Right lobe of liver (tissue), 4 donors: ENCODE results near the gene IL12A.

Experiments used
- POLR2A ChIP-seq: fragments of 450-650 bp; IDR thresholded peaks from one replicate; pipeline ENCODE4 v1.6.1; 2017; ENCODE audit warnings: antibody characterized with exemption, mild to moderate bottlenecking
- TF ChIP-seq, protein P1 (sequence below), 4 donors: fragments of 200-600 bp in 3 of 4; fragments of 450-650 bp in 1 of 4; IDR thresholded peaks; one replicate each; pipeline versions ENCODE4 v1.5.1 to v1.8.0; 2016 to 2022; ENCODE audit warnings: antibody characterized with exemption in 4 of 4, mild to moderate bottlenecking in 2 of 4
- donor health status: DM: no; HTN: no; CAD: no.
- donor health status: DM: no; HTN: no; CAD: no.
- donor health status: DM: no; HTN: yes; CAD: no.

DNA sequence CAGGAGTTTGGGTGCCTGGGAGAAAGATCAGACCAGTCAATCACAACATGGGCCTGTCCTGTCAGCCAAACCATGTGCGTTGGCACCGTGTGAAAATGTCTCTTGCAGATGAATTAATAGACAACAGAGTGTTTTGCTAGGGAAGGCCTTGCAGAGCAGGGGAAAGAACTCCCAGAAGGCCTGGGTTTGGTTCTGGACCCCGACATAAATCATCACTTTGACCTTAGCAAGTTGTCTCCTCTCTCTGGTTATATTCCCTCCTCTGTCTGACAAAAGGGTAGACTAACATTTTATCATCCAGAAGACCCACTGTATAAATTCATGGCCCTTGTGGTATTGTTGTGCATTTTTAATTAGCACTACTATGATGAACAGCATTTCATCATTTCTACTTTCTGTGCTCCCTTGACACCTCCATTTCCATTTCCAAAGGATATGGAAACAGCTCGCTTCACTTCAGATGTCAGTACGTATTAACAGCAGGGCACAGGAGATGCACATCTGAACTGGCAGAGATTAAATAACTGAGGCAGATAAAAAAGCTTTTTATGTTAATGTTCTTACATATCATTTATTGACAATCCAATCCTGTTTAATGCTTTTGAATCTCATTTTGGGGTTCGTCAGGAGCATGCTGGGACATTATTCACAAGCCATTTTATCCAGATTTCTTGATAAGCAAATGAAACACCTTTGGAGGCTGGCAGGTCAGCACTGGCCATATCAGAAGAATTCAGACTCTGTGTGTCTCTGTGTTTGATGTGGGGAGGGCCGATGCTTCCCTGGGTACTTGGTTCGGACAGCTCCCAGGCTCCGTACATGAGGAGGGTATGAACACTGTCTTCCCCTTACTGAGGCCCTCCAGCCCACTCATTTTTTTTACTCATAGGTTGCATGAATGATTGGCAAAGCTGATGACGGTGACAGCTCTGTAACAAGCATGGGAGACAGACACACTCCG, 28.2 kb upstream of the IL12A start:
- no peak for TF ChIP-seq POLR2A
- TF ChIP-seq, protein P1, sequence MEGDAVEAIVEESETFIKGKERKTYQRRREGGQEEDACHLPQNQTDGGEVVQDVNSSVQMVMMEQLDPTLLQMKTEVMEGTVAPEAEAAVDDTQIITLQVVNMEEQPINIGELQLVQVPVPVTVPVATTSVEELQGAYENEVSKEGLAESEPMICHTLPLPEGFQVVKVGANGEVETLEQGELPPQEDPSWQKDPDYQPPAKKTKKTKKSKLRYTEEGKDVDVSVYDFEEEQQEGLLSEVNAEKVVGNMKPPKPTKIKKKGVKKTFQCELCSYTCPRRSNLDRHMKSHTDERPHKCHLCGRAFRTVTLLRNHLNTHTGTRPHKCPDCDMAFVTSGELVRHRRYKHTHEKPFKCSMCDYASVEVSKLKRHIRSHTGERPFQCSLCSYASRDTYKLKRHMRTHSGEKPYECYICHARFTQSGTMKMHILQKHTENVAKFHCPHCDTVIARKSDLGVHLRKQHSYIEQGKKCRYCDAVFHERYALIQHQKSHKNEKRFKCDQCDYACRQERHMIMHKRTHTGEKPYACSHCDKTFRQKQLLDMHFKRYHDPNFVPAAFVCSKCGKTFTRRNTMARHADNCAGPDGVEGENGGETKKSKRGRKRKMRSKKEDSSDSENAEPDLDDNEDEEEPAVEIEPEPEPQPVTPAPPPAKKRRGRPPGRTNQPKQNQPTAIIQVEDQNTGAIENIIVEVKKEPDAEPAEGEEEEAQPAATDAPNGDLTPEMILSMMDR (IDR thresholded peaks at IDR 0.05): no peak
